Gastrocnemius medialis (tissue), 4 donors: Measurements from ENCODE around the gene ZFP64. TPM values are rescaled to one million over a fixed set of nuclear protein-coding genes. Genes with fewer than 3 reads are reported as not detected.

Experiments used
- ATAC-seq, 2 donors: fragments of 150-250 bp; one replicate each; pipeline ENCODE4 v1.9.1; 2016
- DNase-seq, 2 donors: peaks; one replicate each; pipeline ENCODE4 v3.0.0-alpha.2; 2019
- H3K27ac ChIP-seq, 4 donors: fragments of 200-600 bp; sonication (generic); 1 replicate in 1 of 4; 2 replicates in 3 of 4; pipeline ENCODE4 v1.5.1; 2016 to 2018; ENCODE audit warnings: mild to moderate bottlenecking in 2 of 4, moderate library complexity in 1 of 4
- H3K27me3 ChIP-seq, 3 donors: fragments of 200-600 bp; sonication (generic) in 2 of 3; 1 replicate in 1 of 3; 2 replicates in 2 of 3; pipeline versions ENCODE4 v1.5.1 to v1.6.0; 2016 to 2019; ENCODE audit warnings: mild to moderate bottlenecking in 1 of 3, moderate library complexity in 1 of 3
- H3K36me3 ChIP-seq, 2 donors: fragments of 200-600 bp; sonication (generic) in 1 of 2; one replicate each; pipeline ENCODE4 v1.5.1; 2017 to 2018
- H3K4me1 ChIP-seq, 2 donors: fragments of 200-600 bp; sonication (generic) in 1 of 2; one replicate each; pipeline ENCODE4 v1.5.1; 2016 to 2017; ENCODE audit warnings: mild to moderate bottlenecking in 2 of 2
- H3K4me3 ChIP-seq, 4 donors: fragments of 200-600 bp; sonication (generic) in 3 of 4; 1 replicate in 1 of 4; 2 replicates in 3 of 4; pipeline ENCODE4 v1.5.1; 2016 to 2019; ENCODE audit warnings: mild to moderate bottlenecking in 2 of 4
- H3K9me3 ChIP-seq, 3 donors: fragments of 200-600 bp; sonication (generic) in 2 of 3; 1 replicate in 1 of 3; 2 replicates in 2 of 3; pipeline ENCODE4 v1.5.1; 2016 to 2019
- CTCF ChIP-seq, 5 experiments: fragments of 450-650 bp in 3 of 5; fragments of 200-600 bp in 2 of 5; sonication (generic) in 2 of 5; IDR thresholded peaks in 4 of 5; conservative IDR thresholded peaks in 1 of 5; 1 replicate in 4 of 5; 2 replicates in 1 of 5; pipeline ENCODE4 v1.5.1; 2016 to 2019; ENCODE audit warnings: antibody characterized with exemption in 5 of 5, mild to moderate bottlenecking in 3 of 5, moderate library complexity in 3 of 5
- POLR2A ChIP-seq, 2 donors: fragments of 450-650 bp; IDR thresholded peaks; one replicate each; pipeline ENCODE4 v1.6.1; 2017; ENCODE audit warnings: antibody characterized with exemption in 2 of 2, mild to moderate bottlenecking in 2 of 2, moderate library complexity in 2 of 2
- in situ Hi-C, 4 donors: fragments of 200-750 bp; cut with MboI; loops; one replicate each; pipeline versions ENCODE4 v1.15.0 to v1.8.0; 2017; ENCODE audit warnings: low sequenced_read_pairs in 4 of 4
- intact Hi-C: fragments of 100-400 bp; cut with DNase I; formaldehyde crosslinking; loops from one replicate; pipeline ENCODE4 v1.15.1; 2023; ENCODE audit warnings: low total_unique reads
- total RNA-seq, 4 donors: library from RNA; depleted of rRNA; stranded (reverse); fragments of >200 nt; gene quantifications; one replicate each; pipeline versions ENCODE4 v1.1.0 to v1.2.3, GENCODE V29; 2016

Gene ZFP64
- total RNA-seq = 1 to 10 TPM; 3.3 to 8.0 (median 3.9) TPM

GRCh38 chr20:52191132-52191915 is at the start of gene ZFP64:
TSS of gene ZFP64 (minus strand) at chr20:52191779. CDS start at chr20:52191636, 143 bp downstream.
- peak; percentile 88 to 91 for ATAC-seq
- Histone ChIP-seq H3K27ac (peak within 1 kb of the TSS; percentile 64 to 84 (median 76)), H3K4me3 (peak within 1 kb of the TSS; percentile 71 to 96 (median 76)), H3K9me3 (no peaks in the 10 kb centered on the region), H3K36me3 (peaks cover 0 to 5% of the 10 kb centered on the region in 2 donors), H3K27me3 (no peaks in the 10 kb centered on the region), H3K4me1 (peaks cover 8 to 9% of the 10 kb centered on the region in 2 donors)
- DNase-seq = peak; percentile 32 to 36
- TF ChIP-seq CTCF (IDR thresholded peaks at IDR 0.05 in 4 of 5, conservative IDR thresholded peaks at IDR 0.05 in 1 of 5) (peak in 2 of 5 experiments; percentile 23 to 55), POLR2A (IDR thresholded peaks at IDR 0.05) (no peak)
- in situ Hi-C loops = no loop called here
- intact Hi-C loops = no loop called here

GRCh38 chr20:52240802-52241201 is 49.2 kb upstream of the ZFP64 start:
- H3K9me3 ChIP-seq = no peaks in the 10 kb centered on the region
- no peak for ATAC-seq
- no peak overlapping the region for H3K27ac ChIP-seq
- no peak for DNase-seq
- no peaks in the 10 kb centered on the region for H3K36me3 ChIP-seq
- H3K4me3 ChIP-seq = no peak overlapping the region
- H3K4me1 ChIP-seq = no peaks in the 10 kb centered on the region
- intact Hi-C loops = no loop called here
- in situ Hi-C loops = no loop called here
- no peaks in the 10 kb centered on the region for H3K27me3 ChIP-seq
- no peak for TF ChIP-seq POLR2A (IDR thresholded peaks at IDR 0.05)
- TF ChIP-seq CTCF (IDR thresholded peaks at IDR 0.05 in 4 of 5, conservative IDR thresholded peaks at IDR 0.05 in 1 of 5) = no peak

GRCh38 chr20:52239102-52239501 is 47.5 kb upstream of the ZFP64 start:
- Histone ChIP-seq H3K9me3 (no peaks in the 10 kb centered on the region), H3K4me1 (no peaks in the 10 kb centered on the region), H3K27me3 (no peaks in the 10 kb centered on the region), H3K4me3 (no peak overlapping the region), H3K36me3 (no peaks in the 10 kb centered on the region), H3K27ac (no peak overlapping the region)
- in situ Hi-C loops = no loop called here
- no peak for ATAC-seq
- TF ChIP-seq POLR2A (IDR thresholded peaks at IDR 0.05) = no peak
- TF ChIP-seq CTCF (IDR thresholded peaks at IDR 0.05 in 4 of 5, conservative IDR thresholded peaks at IDR 0.05 in 1 of 5) = no peak
- no peak for DNase-seq
- intact Hi-C loops = no loop called here

- Histone ChIP-seq H3K27me3 (no peaks in the 10 kb centered on the region), H3K4me1 (no peaks in the 10 kb centered on the region), H3K9me3 (no peaks in the 10 kb centered on the region), H3K27ac (no peak overlapping the region), H3K36me3 (no peaks in the 10 kb centered on the region), H3K4me3 (no peak overlapping the region)
- intact Hi-C loops (no loop called here), in situ Hi-C loops (no loop called here)
- ATAC-seq = no peak
- TF ChIP-seq POLR2A (IDR thresholded peaks at IDR 0.05) = no peak
- no peak for TF ChIP-seq CTCF (IDR thresholded peaks at IDR 0.05 in 4 of 5, conservative IDR thresholded peaks at IDR 0.05 in 1 of 5)
- DNase-seq = no peak
Observed at GRCh38 chr20:52236292-52236691, 44.7 kb upstream of the ZFP64 start.
